Body of pancreas (tissue), 4 donors: Measurements from ENCODE around the gene TMEM151A.

Experiments used
- CTCF ChIP-seq, 7 experiments: fragments of 450-650 bp in 4 of 7; fragments of 200-600 bp in 3 of 7; sonication (generic) in 3 of 7; IDR thresholded peaks; one replicate each; pipeline ENCODE4 v1.5.1; 2016 to 2019; ENCODE audit warnings: antibody characterized with exemption in 7 of 7
- POLR2A ChIP-seq, 3 donors: fragments of 450-650 bp; IDR thresholded peaks; one replicate each; pipeline ENCODE4 v1.6.1; 2016; ENCODE audit warnings: antibody characterized with exemption in 3 of 3, mild to moderate bottlenecking in 2 of 3

- TF ChIP-seq CTCF (IDR thresholded peaks at IDR 0.05) (no peak), POLR2A (IDR thresholded peaks at IDR 0.05) (no peak)
These were observed 33.0 kb downstream of the TMEM151A start for GRCh38 chr11:66324664-66325063.
